ENCODE data around the gene CFAP221. TPM values are rescaled to one million over a fixed set of nuclear protein-coding genes. Genes with fewer than 3 reads are reported as not detected.

The CFAP221 gene
- total and polyA plus RNA-seq, 10 of the 15 experiments (the other 5 are each of a cell fraction or from before 2014, with no cell fraction given): not detected

- H3K79me2 ChIP-seq (ENCODE audit: control insufficient read depth, insufficient read depth, low read length): no peaks in the 10 kb centered on the region
- no peaks in the 10 kb centered on the region for H3K27me3 ChIP-seq (replicated peaks in 1 of 2; ENCODE audit: control insufficient read depth in 2 of 2, insufficient read depth in 2 of 2, low read length in 1 of 2)
- intact Hi-C loops (cut with micrococcal nuclease; ENCODE audit: unreplicated experiment): no loop called here
- no peak overlapping the region for H3K4me3 ChIP-seq
- FAIRE-seq: no peak
- no peak overlapping the region for H3K4me2 ChIP-seq (ENCODE audit: control insufficient read depth, insufficient read depth)
- in situ Hi-C loops (cut with MboI): no loop called here
- ChIA-PET CTCF (no interaction called here), RAD21 (ENCODE audit: unreplicated experiment) (no interaction called here), POLR2A (no interaction called here), SMC1A (ENCODE audit: uncharacterized antibody, unreplicated experiment) (no interaction called here)
- H2AFZ ChIP-seq (ENCODE audit: control insufficient read depth, low read depth, low read length): no peak overlapping the region
- H3K4me1 ChIP-seq (ENCODE audit: control insufficient read depth, insufficient read depth, low read length): no peaks in the 10 kb centered on the region
- 81% methylated on average over 4 of the region's 4 CpGs for WGBS (ENCODE audit: insufficient coverage, insufficient replicate concordance, low lambda C conversion rate, missing lambda C conversion rate)
- DNase-seq (ENCODE audit: low read depth, low spot score): no peak
- no TSS peak for BruUV-seq (replicated peaks)
- no peak for ATAC-seq
- H3K9ac ChIP-seq (ENCODE audit: control insufficient read depth, insufficient read depth, low read length): no peak overlapping the region
- H3K27ac ChIP-seq (ENCODE audit: control insufficient read depth, insufficient read depth): no peak overlapping the region
- no peaks in the 10 kb centered on the region for H3K9me3 ChIP-seq (replicated peaks; ENCODE audit: control insufficient read depth, insufficient read depth, low read length)
- H4K20me1 ChIP-seq (ENCODE audit: control insufficient read depth, insufficient read depth): no peaks in the 10 kb centered on the region
- H3K36me3 ChIP-seq (ENCODE audit: control insufficient read depth in 2 of 2, insufficient read depth in 2 of 2, low read length in 1 of 2): no peaks in the 10 kb centered on the region
- no peak for TF ChIP-seq SP1 (IDR thresholded peaks at IDR 0.05; ENCODE audit: low read depth, low read length)
- no peak for TF ChIP-seq YBX1 (IDR thresholded peaks at IDR 0.05)
- TF ChIP-seq JUNB (IDR thresholded peaks at IDR 0.05): no peak
- no peak for TF ChIP-seq MYB (IDR thresholded peaks at IDR 0.05; ENCODE audit: borderline replicate concordance, low read depth, low read length)
- TF ChIP-seq KDM1A (IDR thresholded peaks at IDR 0.05; ENCODE audit: borderline replicate concordance): no peak
- TF ChIP-seq PML (IDR thresholded peaks at IDR 0.05; ENCODE audit: low read length): no peak
- no peak for TF ChIP-seq PRDM15 (CRISPR knock-in tag; IDR thresholded peaks at IDR 0.05)
- TF ChIP-seq JUND (IDR thresholded peaks at IDR 0.05; ENCODE audit: low read depth, low read length): no peak
- TF ChIP-seq ZNF274 (IDR thresholded peaks at IDR 0.05; ENCODE audit: insufficient read depth, insufficient read length): no peak
- no peak for TF ChIP-seq NBN (IDR thresholded peaks at IDR 0.05)
- no peak for TF ChIP-seq TARDBP (IDR thresholded peaks at IDR 0.05; ENCODE audit: borderline replicate concordance)
- TF ChIP-seq CREM (IDR thresholded peaks at IDR 0.05; ENCODE audit: low read depth): no peak
- TF ChIP-seq CREB1 (IDR thresholded peaks at IDR 0.05; ENCODE audit: low read depth): no peak
- TF ChIP-seq CHD1 (IDR thresholded peaks at IDR 0.05; ENCODE audit: low read depth, low read length): no peak
- no peak for TF ChIP-seq POLR2AphosphoS2 (IDR thresholded peaks at IDR 0.05; ENCODE audit: low read depth, low read length)
- no peak for TF ChIP-seq RCOR1 (conservative IDR thresholded peaks at IDR 0.05; ENCODE audit: low read depth, low read length)
- TF ChIP-seq NR2C2 (IDR thresholded peaks at IDR 0.05; ENCODE audit: borderline replicate concordance, control insufficient read depth, insufficient read length, low read depth): no peak
Observed at GRCh38 chr2:119689218-119689617, 145.0 kb downstream of the CFAP221 start.
